Measurements from ENCODE around the gene GLB1L3. TPM values are rescaled to one million over a fixed set of nuclear protein-coding genes. Genes with fewer than 3 reads are reported as not detected.
A peak's percentile ranks its signal among the peaks of the same experiment; 100 is the strongest.

The GLB1L3 gene
- total RNA-seq (2012; rRNA removed) (not detected in 2 replicates), polyA plus RNA-seq (2012; rRNA removed) (not detected in 2 replicates), Bru-seq, nascent RNA (not detected), BruChase-seq, experiment 1, labeled RNA remaining after a 6-hour chase (percentile 2 among the genes with signal in this experiment), BruChase-seq, experiment 2, labeled RNA remaining after a 2-hour chase (not detected)
- polyA plus RNA-seq (2012; cell fraction: cytosol; rRNA removed), result not detected in 2 replicates
- polyA plus RNA-seq (2012; cell fraction: nucleus; rRNA removed; ENCODE audit: low replicate concordance), result 0.02 TPM in 1 of 2 replicates, not detected in the other
- long read RNA-seq, result 0 reads

GRCh38 chr11:134275534-134276395, at the start of gene GLB1L3:
Gene GLB1L3, plus strand, starts transcription at chr11:134276379. Its CDS starts 362 bp downstream, at chr11:134276741.
- H2BK120ac ChIP-seq (ENCODE audit: low read depth, low read length), result no peak within 1 kb of the TSS
- ATAC-seq (ENCODE audit: low read depth) (peak; percentile 80), DNase-seq (no peak)
- H4K20me1 ChIP-seq (ENCODE audit: insufficient read depth, low read length), result no peaks in the 10 kb centered on the region
- CTCF ChIA-PET, result interaction anchor here (0.6 kb wide), 1 partner anchor 156 kb away, joined by 4 read pairs; no protein-coding TSS in a partner anchor
- no peak within 1 kb of the TSS for H3K4me3 ChIP-seq (ENCODE audit: insufficient read depth, low read depth, low read length)
- H2AK5ac ChIP-seq (ENCODE audit: low read depth, low read length), result no peak within 1 kb of the TSS
- H3K4ac ChIP-seq (ENCODE audit: low read depth, low read length), result no peak within 1 kb of the TSS
- 3% methylated on average over 33 of the region's 68 CpGs; no CpG with 5 or more reads in 1 of the 2 experiments for WGBS, 2 experiments (ENCODE audit: extremely low coverage in 2 of 2, insufficient read length in 1 of 2)
- TF ChIP-seq MXI1 (IDR thresholded peaks at IDR 0.05; ENCODE audit: borderline replicate concordance, low read depth, low read length) (no peak), ELK1 (IDR thresholded peaks at IDR 0.05; ENCODE audit: borderline replicate concordance, low read depth, low read length) (no peak), MAZ (IDR thresholded peaks at IDR 0.05; ENCODE audit: borderline replicate concordance, low read depth, low read length) (no peak), CTCF (conservative IDR thresholded peaks at IDR 0.05; ENCODE audit: low read depth, low read length) (peak; percentile 27)
- peaks cover 1% of the 10 kb centered on the region; the same call in 1 of the 2 replicates for H3K4me1 ChIP-seq (ENCODE audit: control insufficient read depth, insufficient read depth, low read length)
- H3K56ac ChIP-seq (ENCODE audit: extremely low read depth, insufficient read depth, low read length), result no peak within 1 kb of the TSS
- peaks cover 9% of the 10 kb centered on the region for H3K9me3 ChIP-seq (ENCODE audit: control insufficient read depth, insufficient read depth, low read length)
- no peaks in the 10 kb centered on the region for H3K36me3 ChIP-seq (ENCODE audit: control insufficient read depth, insufficient read depth, low read length)
- H2AFZ ChIP-seq (replicated peaks; ENCODE audit: low read length, poor library complexity), result peak within 1 kb of the TSS; percentile 61
- no peak within 1 kb of the TSS for H3K27ac ChIP-seq (ENCODE audit: insufficient read depth, low read length)
- no peak within 1 kb of the TSS for H4K91ac ChIP-seq (ENCODE audit: insufficient read depth, low read depth, low read length)
- no peak within 1 kb of the TSS for H3K14ac ChIP-seq (replicated peaks; ENCODE audit: low read depth, low read length)
- peak within 1 kb of the TSS; percentile 58; the same call in 1 of the 2 replicates for H3K4me2 ChIP-seq (ENCODE audit: low read depth, low read length)
- H2BK20ac ChIP-seq (ENCODE audit: low read depth, low read length), result no peak within 1 kb of the TSS
- H2BK15ac ChIP-seq (ENCODE audit: low read depth, low read length), result no peak within 1 kb of the TSS
- no peaks in the 10 kb centered on the region for H3K79me1 ChIP-seq (ENCODE audit: low read depth in 1 of 2, low read length in 2 of 2)
- intact Hi-C loops (cut with micrococcal nuclease), result no loop called here
- no peak within 1 kb of the TSS for H4K5ac ChIP-seq (ENCODE audit: low read depth, low read length)
- no peak within 1 kb of the TSS for H3K23ac ChIP-seq (ENCODE audit: low read depth, low read length)
- no peak within 1 kb of the TSS for H3K18ac ChIP-seq (ENCODE audit: low read depth, low read length)
- no TSS peak for BruUV-seq (replicated peaks)
- H3K9me1 ChIP-seq (ENCODE audit: insufficient read depth, low read length), result no peaks in the 10 kb centered on the region
- H3K27me3 ChIP-seq (ENCODE audit: control insufficient read depth, insufficient read depth, low read length), result peaks cover 60% of the 10 kb centered on the region
- H2BK5ac ChIP-seq (ENCODE audit: low read depth, low read length, poor library complexity, severe bottlenecking), result no peak within 1 kb of the TSS
- peak within 1 kb of the TSS; percentile 34 for H2AK9ac ChIP-seq (replicated peaks; ENCODE audit: low read depth, low read length, poor library complexity)
- H4K8ac ChIP-seq (ENCODE audit: low read depth in 2 of 2, low read length in 2 of 2), result no peak within 1 kb of the TSS
- H3K9ac ChIP-seq (ENCODE audit: low read depth, low read length), result no peak within 1 kb of the TSS
- dilution Hi-C loops (cut with HindIII; ENCODE audit: low sequenced_read_pairs, unreplicated experiment), result no loop called here
- POLR2A ChIA-PET (ENCODE audit: unreplicated experiment), result no interaction called here
- in situ Hi-C loops (cut with MboI; ENCODE audit: low sequenced_read_pairs), result no loop called here

Measured in IMR-90 (cell line).